Measurements from ENCODE around the gene E4F1.

- TF ChIP-seq, protein P1, sequence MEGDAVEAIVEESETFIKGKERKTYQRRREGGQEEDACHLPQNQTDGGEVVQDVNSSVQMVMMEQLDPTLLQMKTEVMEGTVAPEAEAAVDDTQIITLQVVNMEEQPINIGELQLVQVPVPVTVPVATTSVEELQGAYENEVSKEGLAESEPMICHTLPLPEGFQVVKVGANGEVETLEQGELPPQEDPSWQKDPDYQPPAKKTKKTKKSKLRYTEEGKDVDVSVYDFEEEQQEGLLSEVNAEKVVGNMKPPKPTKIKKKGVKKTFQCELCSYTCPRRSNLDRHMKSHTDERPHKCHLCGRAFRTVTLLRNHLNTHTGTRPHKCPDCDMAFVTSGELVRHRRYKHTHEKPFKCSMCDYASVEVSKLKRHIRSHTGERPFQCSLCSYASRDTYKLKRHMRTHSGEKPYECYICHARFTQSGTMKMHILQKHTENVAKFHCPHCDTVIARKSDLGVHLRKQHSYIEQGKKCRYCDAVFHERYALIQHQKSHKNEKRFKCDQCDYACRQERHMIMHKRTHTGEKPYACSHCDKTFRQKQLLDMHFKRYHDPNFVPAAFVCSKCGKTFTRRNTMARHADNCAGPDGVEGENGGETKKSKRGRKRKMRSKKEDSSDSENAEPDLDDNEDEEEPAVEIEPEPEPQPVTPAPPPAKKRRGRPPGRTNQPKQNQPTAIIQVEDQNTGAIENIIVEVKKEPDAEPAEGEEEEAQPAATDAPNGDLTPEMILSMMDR (IDR thresholded peaks at IDR 0.05): no peak
- no peak for TF ChIP-seq POLR2A (IDR thresholded peaks at IDR 0.05)
Observed at GRCh38 chr16:2270070-2270462, 46.7 kb downstream of the E4F1 start.

Measured in tibial nerve (tissue), 3 donors.